ENCODE measurements around the gene TEX9. TPM values are rescaled to one million over a fixed set of nuclear protein-coding genes. Genes with fewer than 3 reads are reported as not detected.

Gene TEX9
- total RNA-seq, 2 experiments from 2014 or later, result 0.60 TPM; not detected in 1

DNA sequence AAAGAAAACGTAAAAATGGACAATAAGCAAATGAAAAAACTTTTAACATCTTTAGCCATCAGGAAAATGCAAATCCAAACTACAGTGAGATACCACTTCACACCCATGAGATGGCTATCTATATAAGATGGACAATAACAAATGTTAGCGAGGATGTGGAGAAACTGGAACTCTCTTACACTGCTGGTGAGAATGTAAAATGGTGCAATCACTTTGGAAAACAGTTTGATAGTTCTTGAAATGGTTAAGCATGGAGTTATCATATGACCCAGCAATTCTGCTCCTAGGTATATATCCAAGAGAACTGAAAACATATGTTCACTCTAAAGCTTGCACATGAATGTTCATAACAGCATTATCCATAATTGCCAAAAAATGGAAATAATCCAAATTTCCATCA, 21.3 kb upstream of the TEX9 start:
- Mint-ChIP-seq H3K4me1 (ENCODE audit: low read depth) (no peaks in the 10 kb centered on the region), H3K27ac (no peak overlapping the region), H3K27me3 (ENCODE audit: low read depth) (no peaks in the 10 kb centered on the region), H3K36me3 (ENCODE audit: low read depth) (no peaks in the 10 kb centered on the region), H3K4me3 (no peak overlapping the region), H3K9me3 (ENCODE audit: insufficient read depth) (no peaks in the 10 kb centered on the region)
- ATAC-seq, result no peak
- no peak for DNase-seq
- CTCF ChIA-PET, result no interaction called here
- POLR2A ChIA-PET, result no interaction called here

DNA sequence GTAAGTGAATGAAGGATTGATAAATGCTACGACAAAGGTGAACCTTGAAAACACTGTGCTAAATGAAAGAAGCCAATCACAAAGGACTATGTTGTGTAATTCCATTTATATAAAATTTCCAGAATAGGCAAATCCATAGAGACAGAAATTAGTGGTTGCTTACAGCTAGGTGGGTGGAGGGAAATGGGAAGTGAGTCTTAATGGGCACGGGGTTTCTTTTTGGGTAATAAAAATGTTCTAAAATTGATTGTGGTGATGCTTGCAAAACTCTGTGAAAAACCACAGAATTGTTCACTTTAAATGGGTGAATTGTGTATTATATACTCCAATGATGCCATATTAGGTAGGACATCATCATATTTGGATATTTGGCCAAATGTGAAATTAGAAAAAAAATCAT, 20.9 kb upstream of the TEX9 start:
- POLR2A ChIA-PET, result no interaction called here
- H3K4me1 Mint-ChIP-seq (ENCODE audit: low read depth), result no peaks in the 10 kb centered on the region

DNA sequence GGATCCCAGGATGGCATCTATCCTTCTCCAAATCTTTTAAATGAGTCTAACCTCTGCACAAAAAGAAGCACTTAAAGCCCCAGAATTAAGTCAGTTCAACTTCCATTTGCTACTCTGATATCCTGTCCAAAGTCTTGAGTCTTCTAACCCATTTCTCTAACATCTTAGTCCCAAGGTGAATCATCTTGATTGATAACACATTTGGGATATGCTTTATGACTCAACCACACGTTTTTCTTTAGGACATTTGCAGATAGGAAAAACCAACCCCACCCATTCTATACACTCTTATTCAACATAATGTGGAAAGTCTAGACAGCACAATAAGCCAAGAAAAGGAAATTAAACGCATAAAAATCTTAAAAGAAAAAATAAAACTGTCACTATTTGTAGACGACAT, 18.8 kb upstream of the TEX9 start:
- ChIA-PET CTCF (no interaction called here), POLR2A (no interaction called here)

More for the DNA sequence above, 20.9 kb upstream of the TEX9 start:
- CTCF ChIA-PET, result no interaction called here
- H3K9me3 Mint-ChIP-seq (ENCODE audit: insufficient read depth), result no peaks in the 10 kb centered on the region
- DNase-seq (no peak), ATAC-seq (no peak)
- H3K27ac Mint-ChIP-seq, result no peak overlapping the region
- H3K27me3 Mint-ChIP-seq (ENCODE audit: low read depth), result no peaks in the 10 kb centered on the region
- no peaks in the 10 kb centered on the region for H3K36me3 Mint-ChIP-seq (ENCODE audit: low read depth)
- H3K4me3 Mint-ChIP-seq, result no peak overlapping the region

DNA sequence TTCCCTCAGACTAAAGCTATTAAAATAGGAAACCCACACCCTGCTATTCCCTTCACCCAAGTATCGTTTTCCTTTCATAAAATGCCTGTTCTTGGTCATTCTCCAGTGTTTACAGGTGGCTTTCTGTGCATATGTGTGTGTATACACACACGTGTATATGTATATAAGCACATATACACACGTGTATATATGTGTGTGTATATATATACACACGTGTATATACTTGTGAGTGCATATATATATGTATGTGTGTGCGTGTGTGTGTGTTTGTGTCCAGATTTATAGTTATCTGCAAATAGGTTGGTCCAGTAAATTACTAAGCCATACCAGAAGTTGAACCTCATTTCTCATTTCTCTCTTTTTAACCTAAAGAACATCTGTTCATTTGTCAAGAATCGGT, 15.7 kb upstream of the TEX9 start:
- POLR2A ChIA-PET, result no interaction called here
- Mint-ChIP-seq H3K9me3 (ENCODE audit: insufficient read depth) (no peaks in the 10 kb centered on the region), H3K27me3 (ENCODE audit: low read depth) (peaks cover under 1% of the 10 kb centered on the region), H3K4me1 (ENCODE audit: low read depth) (no peaks in the 10 kb centered on the region), H3K27ac (no peak overlapping the region), H3K36me3 (ENCODE audit: low read depth) (no peaks in the 10 kb centered on the region), H3K4me3 (no peak overlapping the region)
- DNase-seq (no peak), ATAC-seq (no peak)
- CTCF ChIA-PET, result no interaction called here

More for the DNA sequence above, 18.8 kb upstream of the TEX9 start:
- H3K36me3 Mint-ChIP-seq (ENCODE audit: low read depth), result no peaks in the 10 kb centered on the region
- no peak for ATAC-seq
- H3K4me1 Mint-ChIP-seq (ENCODE audit: low read depth), result no peaks in the 10 kb centered on the region
- no peaks in the 10 kb centered on the region for H3K9me3 Mint-ChIP-seq (ENCODE audit: insufficient read depth)
- no peaks in the 10 kb centered on the region for H3K27me3 Mint-ChIP-seq (ENCODE audit: low read depth)
- no peak overlapping the region for H3K27ac Mint-ChIP-seq
- no peak for DNase-seq
- no peak overlapping the region for H3K4me3 Mint-ChIP-seq

DNA sequence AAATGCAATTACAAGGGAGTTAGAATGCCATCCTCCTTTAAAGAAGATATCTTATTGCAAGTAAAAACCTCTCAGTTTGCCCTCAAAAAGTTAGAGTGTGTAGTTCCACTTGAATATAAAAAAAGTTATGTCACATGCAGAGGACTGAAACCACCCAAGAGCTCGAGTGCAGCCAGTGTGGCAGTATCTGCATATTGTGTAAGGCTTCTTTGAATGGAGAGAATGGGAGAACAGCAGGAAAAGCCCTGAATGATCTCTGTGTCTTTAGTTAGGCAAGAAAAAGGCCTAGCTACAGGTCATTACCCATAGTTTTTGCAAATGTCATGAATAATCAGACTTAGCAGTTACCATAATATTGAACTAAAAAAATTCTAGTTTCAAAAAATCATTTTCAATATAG, 13.9 kb upstream of the TEX9 start:
- H3K27ac Mint-ChIP-seq, result no peak overlapping the region
- ChIA-PET CTCF (no interaction called here), POLR2A (no interaction called here)
- ATAC-seq (no peak), DNase-seq (no peak)
- H3K36me3 Mint-ChIP-seq (ENCODE audit: low read depth), result no peaks in the 10 kb centered on the region
- H3K27me3 Mint-ChIP-seq (ENCODE audit: low read depth), result peaks cover 2% of the 10 kb centered on the region
- no peak overlapping the region for H3K4me3 Mint-ChIP-seq
- no peaks in the 10 kb centered on the region for H3K4me1 Mint-ChIP-seq (ENCODE audit: low read depth)
- H3K9me3 Mint-ChIP-seq (ENCODE audit: insufficient read depth), result no peaks in the 10 kb centered on the region

DNA sequence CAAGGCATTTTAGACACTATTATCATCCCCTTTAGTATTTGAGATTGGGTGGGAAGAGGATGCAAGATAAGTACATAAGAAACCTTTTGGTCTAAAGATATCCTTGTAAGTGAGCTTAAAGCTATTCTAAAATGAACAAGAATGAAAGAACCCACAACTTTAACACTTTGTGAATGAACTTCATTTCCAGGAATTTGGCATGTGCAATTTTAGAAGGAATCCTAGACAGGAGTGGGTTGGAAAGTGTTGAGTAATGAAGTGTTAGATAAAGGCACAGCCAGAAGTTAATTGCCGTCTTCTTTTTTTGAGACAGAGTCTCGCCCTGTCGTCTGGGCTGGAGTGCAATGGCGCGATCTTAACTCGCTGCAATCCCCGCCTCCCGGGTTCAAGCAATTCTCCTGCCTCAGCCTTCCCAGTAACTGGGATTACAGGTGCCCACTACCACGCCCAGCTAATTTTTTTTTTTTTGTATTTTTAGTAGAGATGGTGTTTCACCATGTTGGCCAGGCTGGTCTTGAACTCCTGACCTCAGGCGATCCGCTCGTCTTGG, 13.2 kb upstream of the TEX9 start:
- Mint-ChIP-seq H3K9me3 (ENCODE audit: insufficient read depth) (no peaks in the 10 kb centered on the region), H3K4me3 (no peak overlapping the region), H3K27ac (no peak overlapping the region), H3K27me3 (ENCODE audit: low read depth) (peaks cover 5% of the 10 kb centered on the region), H3K4me1 (ENCODE audit: low read depth) (no peaks in the 10 kb centered on the region), H3K36me3 (ENCODE audit: low read depth) (no peaks in the 10 kb centered on the region)
- ATAC-seq, result no peak
- DNase-seq, result no peak
- ChIA-PET CTCF (no interaction called here), POLR2A (no interaction called here)

DNA sequence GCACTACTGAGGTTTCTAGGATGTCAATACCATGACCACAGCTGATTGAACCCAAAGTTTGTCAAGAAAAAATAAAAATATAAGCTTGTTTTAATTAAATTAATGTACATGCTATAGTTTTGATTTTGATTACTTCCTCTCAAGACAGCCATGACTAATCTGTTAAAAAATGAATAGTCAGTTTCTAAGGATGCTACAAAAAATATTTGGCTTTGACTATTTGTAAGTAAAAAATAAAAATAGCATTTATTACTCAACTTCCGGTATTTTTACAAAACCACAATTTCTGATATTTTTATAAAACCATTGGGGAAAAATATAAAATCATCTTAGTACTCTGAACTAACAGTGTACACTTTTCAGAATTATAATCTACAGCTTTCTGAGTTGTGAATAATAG, 12.1 kb upstream of the TEX9 start:
- Mint-ChIP-seq H3K4me1 (ENCODE audit: low read depth) (no peaks in the 10 kb centered on the region), H3K27ac (no peak overlapping the region), H3K4me3 (no peak overlapping the region), H3K36me3 (ENCODE audit: low read depth) (no peaks in the 10 kb centered on the region), H3K27me3 (ENCODE audit: low read depth) (peaks cover 5% of the 10 kb centered on the region), H3K9me3 (ENCODE audit: insufficient read depth) (no peaks in the 10 kb centered on the region)
- CTCF ChIA-PET, result no interaction called here
- ATAC-seq (no peak), DNase-seq (no peak)
- POLR2A ChIA-PET, result no interaction called here

DNA sequence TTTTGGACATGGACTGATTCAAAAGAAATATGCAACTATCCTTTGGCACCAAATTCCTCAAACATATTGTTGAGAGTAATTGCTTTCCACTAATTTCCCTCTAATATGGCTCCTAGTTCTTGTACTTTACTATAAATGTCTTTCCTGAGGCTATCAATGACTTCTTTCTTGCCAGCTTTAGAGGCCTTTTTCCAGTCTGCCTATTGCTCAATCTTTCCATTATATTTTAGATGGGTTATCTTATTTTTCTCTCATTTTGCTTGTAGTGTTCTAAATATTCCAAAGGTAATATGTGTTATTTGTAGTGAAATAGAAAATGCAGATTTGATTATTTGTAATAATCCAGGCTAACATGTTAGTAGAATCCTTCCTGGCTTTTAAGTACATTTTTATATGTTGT, 11.5 kb upstream of the TEX9 start:
- DNase-seq (no peak), ATAC-seq (no peak)
- no peaks in the 10 kb centered on the region for H3K36me3 Mint-ChIP-seq (ENCODE audit: low read depth)
- ChIA-PET CTCF (no interaction called here), POLR2A (no interaction called here)
- H3K9me3 Mint-ChIP-seq (ENCODE audit: insufficient read depth), result no peaks in the 10 kb centered on the region
- no peak overlapping the region for H3K27ac Mint-ChIP-seq
- no peaks in the 10 kb centered on the region for H3K4me1 Mint-ChIP-seq (ENCODE audit: low read depth)
- H3K27me3 Mint-ChIP-seq (ENCODE audit: low read depth), result peaks cover 6% of the 10 kb centered on the region
- H3K4me3 Mint-ChIP-seq, result no peak overlapping the region

DNA sequence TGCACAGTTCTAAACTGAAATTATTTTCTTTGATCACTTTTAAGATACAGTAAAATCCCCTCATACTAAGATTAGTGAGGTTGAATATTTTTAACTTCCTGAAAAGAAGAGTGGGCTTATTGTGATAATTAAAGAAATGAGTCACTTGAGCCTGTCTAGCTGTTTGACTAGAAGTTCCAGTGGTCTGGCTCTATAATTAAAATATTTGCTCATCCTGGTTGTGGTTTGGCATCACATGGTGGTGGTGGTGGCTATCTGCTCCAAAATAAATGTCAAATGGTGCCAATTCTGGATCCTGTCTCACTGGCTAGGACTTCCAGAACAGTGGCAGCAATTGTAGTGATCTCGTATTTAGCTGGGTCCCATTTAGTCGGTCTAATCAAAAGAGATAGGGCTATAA, 8.6 kb upstream of the TEX9 start:
- Mint-ChIP-seq H3K27ac (no peak overlapping the region), H3K36me3 (ENCODE audit: low read depth) (no peaks in the 10 kb centered on the region), H3K4me3 (no peak overlapping the region), H3K4me1 (ENCODE audit: low read depth) (no peaks in the 10 kb centered on the region), H3K27me3 (ENCODE audit: low read depth) (peaks cover 19% of the 10 kb centered on the region), H3K9me3 (ENCODE audit: insufficient read depth) (no peaks in the 10 kb centered on the region)
- DNase-seq, result no peak
- no peak for ATAC-seq
- POLR2A ChIA-PET, result no interaction called here
- CTCF ChIA-PET, result no interaction called here

DNA sequence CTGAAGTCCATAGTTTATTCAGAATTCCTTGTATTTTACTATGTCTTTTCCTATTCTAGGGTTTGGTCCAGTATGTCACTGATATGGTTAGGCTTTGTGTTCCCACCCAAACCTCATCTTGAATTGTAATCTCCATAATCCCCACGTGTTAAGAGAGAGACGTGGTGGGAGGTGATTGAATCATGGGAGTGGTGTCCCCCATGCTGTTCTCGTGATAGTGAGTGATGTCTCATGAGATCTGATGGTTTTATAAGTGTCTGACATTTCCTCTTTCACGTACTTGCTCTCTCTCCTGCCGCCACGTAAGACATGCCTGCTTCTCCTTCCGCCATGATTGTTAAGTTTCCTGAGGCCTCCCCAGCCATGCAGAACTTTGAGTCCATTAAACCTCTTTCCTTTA, 6.6 kb upstream of the TEX9 start:
- POLR2A ChIA-PET, result no interaction called here
- H3K27ac Mint-ChIP-seq, result no peak overlapping the region
- ATAC-seq (no peak), DNase-seq (no peak)
- peaks cover 20% of the 10 kb centered on the region for H3K27me3 Mint-ChIP-seq (ENCODE audit: low read depth)
- H3K4me3 Mint-ChIP-seq, result no peak overlapping the region
- H3K4me1 Mint-ChIP-seq (ENCODE audit: low read depth), result no peaks in the 10 kb centered on the region
- H3K9me3 Mint-ChIP-seq (ENCODE audit: insufficient read depth), result no peaks in the 10 kb centered on the region
- H3K36me3 Mint-ChIP-seq (ENCODE audit: low read depth), result no peaks in the 10 kb centered on the region
- CTCF ChIA-PET, result no interaction called here

DNA sequence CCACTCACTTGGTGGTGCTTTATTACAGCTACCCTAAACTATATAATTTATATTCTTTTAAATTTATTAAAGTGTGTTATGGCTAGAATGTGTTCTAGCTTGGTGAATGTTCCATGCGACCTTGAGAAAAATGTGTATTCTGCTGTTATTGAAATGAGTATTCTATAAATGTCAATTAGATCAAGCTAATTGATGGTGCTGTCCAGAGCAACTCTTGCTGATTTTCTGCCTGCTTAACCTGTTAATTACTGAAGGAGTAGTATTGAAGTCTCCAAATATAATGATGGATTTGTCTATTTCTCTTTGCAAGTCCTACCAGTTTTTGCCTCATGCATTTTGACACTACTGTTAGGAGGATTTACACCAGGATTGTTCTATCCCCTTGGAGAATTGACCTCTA, 3.2 kb upstream of the TEX9 start:
- H3K4me1 Mint-ChIP-seq (ENCODE audit: low read depth), result peaks cover 14% of the 10 kb centered on the region
- no peak overlapping the region for H3K4me3 Mint-ChIP-seq
- no peaks in the 10 kb centered on the region for H3K9me3 Mint-ChIP-seq (ENCODE audit: insufficient read depth)
- no peaks in the 10 kb centered on the region for H3K36me3 Mint-ChIP-seq (ENCODE audit: low read depth)
- ChIA-PET CTCF (no interaction called here), POLR2A (no interaction called here)
- DNase-seq, result no peak
- H3K27ac Mint-ChIP-seq, result no peak overlapping the region
- peaks cover 26% of the 10 kb centered on the region for H3K27me3 Mint-ChIP-seq (ENCODE audit: low read depth)
- no peak for ATAC-seq

DNA sequence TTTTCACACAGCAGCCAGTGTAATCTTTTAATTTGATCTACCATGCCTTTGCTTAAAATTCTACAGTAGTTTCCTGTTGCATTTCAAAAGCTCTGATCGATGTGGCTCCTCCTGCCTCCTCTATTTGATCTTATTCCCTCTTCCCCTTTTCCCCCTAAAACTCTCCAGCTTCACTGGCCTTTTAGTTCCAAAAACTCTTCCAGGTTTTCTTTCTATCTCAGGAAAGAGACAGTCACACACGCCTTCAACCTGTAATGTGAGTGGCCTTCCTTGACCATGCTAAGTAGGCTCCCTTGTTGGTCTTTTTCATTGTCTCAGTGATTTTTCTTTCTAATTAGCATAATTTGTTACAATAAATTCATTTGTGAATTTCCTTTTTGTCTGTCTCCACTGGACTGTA, 985 bp downstream of the TEX9 start:
- no peak overlapping the region for H3K27ac Mint-ChIP-seq
- H3K27me3 Mint-ChIP-seq (ENCODE audit: low read depth), result peaks cover 30% of the 10 kb centered on the region
- CTCF ChIA-PET, result no interaction called here

DNA sequence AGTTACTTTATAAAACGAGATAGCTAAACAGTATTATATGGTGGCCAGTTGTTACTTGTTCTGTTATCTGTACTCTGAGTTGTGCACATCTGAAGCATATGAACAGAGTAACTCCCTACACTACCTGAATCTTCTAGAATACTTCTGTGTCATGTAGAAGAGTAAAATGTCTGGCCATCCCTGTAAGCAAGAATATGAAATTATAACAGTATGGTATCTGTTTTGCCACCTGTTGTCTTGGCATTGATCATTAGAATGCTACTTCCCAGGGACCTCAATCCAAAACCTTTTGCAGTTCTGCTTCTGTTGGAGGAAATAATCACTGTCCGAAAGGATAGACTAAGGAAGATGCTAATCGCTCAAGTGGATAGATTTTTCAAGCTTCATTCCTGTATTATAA, 1.9 kb downstream of the TEX9 start:
- Mint-ChIP-seq H3K27ac (no peak overlapping the region), H3K4me1 (ENCODE audit: low read depth) (peaks cover 14% of the 10 kb centered on the region), H3K4me3 (no peak overlapping the region), H3K9me3 (ENCODE audit: insufficient read depth) (no peaks in the 10 kb centered on the region), H3K27me3 (ENCODE audit: low read depth) (peaks cover 28% of the 10 kb centered on the region), H3K36me3 (ENCODE audit: low read depth) (no peaks in the 10 kb centered on the region)
- no peak for ATAC-seq
- ChIA-PET CTCF (no interaction called here), POLR2A (no interaction called here)
- no peak for DNase-seq

More for the DNA sequence above, 985 bp downstream of the TEX9 start:
- POLR2A ChIA-PET, result no interaction called here
- H3K36me3 Mint-ChIP-seq (ENCODE audit: low read depth), result no peaks in the 10 kb centered on the region
- peaks cover 14% of the 10 kb centered on the region for H3K4me1 Mint-ChIP-seq (ENCODE audit: low read depth)
- H3K4me3 Mint-ChIP-seq, result peak overlapping the region; percentile 87
- H3K9me3 Mint-ChIP-seq (ENCODE audit: insufficient read depth), result no peaks in the 10 kb centered on the region
- DNase-seq (no peak), ATAC-seq (no peak)
